IMR-90 (cell line): ENCODE measurements around the gene FAXDC2.

Experiments
- MAZ ChIP-seq: IDR thresholded peaks from 2 replicates; pipeline ENCODE4 v1.6.1; 2012; ENCODE audit warnings: low read depth, mild to moderate bottlenecking, low read length, improper control_type of control experiment, moderate library complexity, borderline replicate concordance
- MXI1 ChIP-seq: IDR thresholded peaks from 2 replicates; pipeline ENCODE4 v1.6.1; 2012; ENCODE audit warnings: low read depth, mild to moderate bottlenecking, low read length, moderate library complexity, borderline replicate concordance
- POLR2A ChIP-seq: IDR thresholded peaks from 2 replicates; pipeline ENCODE4 v1.6.1; 2012; ENCODE audit warnings: mild to moderate bottlenecking, low read depth, low read length
- RAD21 ChIP-seq: IDR thresholded peaks from 2 replicates; pipeline ENCODE4 v1.6.1; 2012; ENCODE audit warnings: low read length, improper control_type of control experiment
- RCOR1 ChIP-seq: IDR thresholded peaks from 2 replicates; pipeline ENCODE4 v1.6.1; 2012; ENCODE audit warnings: mild to moderate bottlenecking, low read length, improper control_type of control experiment; ENCODE audit not compliant: insufficient replicate concordance
- SMC3 ChIP-seq: fragments of 150-350 bp; IDR thresholded peaks from 2 replicates; pipeline ENCODE4 v1.6.1; 2016; ENCODE audit warnings: low read depth, mild to moderate bottlenecking, antibody characterized with exemption, low read length, moderate library complexity
- TF ChIP-seq, protein P1 (sequence below): conservative IDR thresholded peaks from 2 replicates; pipeline ENCODE4 v1.5.1; 2012; ENCODE audit warnings: mild to moderate bottlenecking, low read depth, low read length, improper control_type of control experiment
- TF ChIP-seq, protein P2 (sequence below): fragments of 150-350 bp; IDR thresholded peaks from 2 replicates; pipeline ENCODE4 v1.6.1; 2017; ENCODE audit warnings: mild to moderate bottlenecking, antibody characterized with exemption, low read length, low read depth

GRCh38 chr5:154780128-154780527 is 70.3 kb downstream of the FAXDC2 start:
- TF ChIP-seq, protein P1, sequence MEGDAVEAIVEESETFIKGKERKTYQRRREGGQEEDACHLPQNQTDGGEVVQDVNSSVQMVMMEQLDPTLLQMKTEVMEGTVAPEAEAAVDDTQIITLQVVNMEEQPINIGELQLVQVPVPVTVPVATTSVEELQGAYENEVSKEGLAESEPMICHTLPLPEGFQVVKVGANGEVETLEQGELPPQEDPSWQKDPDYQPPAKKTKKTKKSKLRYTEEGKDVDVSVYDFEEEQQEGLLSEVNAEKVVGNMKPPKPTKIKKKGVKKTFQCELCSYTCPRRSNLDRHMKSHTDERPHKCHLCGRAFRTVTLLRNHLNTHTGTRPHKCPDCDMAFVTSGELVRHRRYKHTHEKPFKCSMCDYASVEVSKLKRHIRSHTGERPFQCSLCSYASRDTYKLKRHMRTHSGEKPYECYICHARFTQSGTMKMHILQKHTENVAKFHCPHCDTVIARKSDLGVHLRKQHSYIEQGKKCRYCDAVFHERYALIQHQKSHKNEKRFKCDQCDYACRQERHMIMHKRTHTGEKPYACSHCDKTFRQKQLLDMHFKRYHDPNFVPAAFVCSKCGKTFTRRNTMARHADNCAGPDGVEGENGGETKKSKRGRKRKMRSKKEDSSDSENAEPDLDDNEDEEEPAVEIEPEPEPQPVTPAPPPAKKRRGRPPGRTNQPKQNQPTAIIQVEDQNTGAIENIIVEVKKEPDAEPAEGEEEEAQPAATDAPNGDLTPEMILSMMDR: no peak
- no peak for TF ChIP-seq RAD21
- TF ChIP-seq MXI1: no peak
- no peak for TF ChIP-seq POLR2A
- no peak for TF ChIP-seq SMC3
- TF ChIP-seq RCOR1: no peak
- no peak for TF ChIP-seq MAZ
- TF ChIP-seq, protein P2, sequence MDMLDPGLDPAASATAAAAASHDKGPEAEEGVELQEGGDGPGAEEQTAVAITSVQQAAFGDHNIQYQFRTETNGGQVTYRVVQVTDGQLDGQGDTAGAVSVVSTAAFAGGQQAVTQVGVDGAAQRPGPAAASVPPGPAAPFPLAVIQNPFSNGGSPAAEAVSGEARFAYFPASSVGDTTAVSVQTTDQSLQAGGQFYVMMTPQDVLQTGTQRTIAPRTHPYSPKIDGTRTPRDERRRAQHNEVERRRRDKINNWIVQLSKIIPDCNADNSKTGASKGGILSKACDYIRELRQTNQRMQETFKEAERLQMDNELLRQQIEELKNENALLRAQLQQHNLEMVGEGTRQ: no peak
